Fibroblast of villous mesenchyme (primary cell): Measurements from ENCODE around the gene IQGAP2. TPM values are rescaled to one million over a fixed set of nuclear protein-coding genes. Genes with fewer than 3 reads are reported as not detected.

Source experiments
- DNase-seq: peaks from one replicate; pipeline ENCODE4 v3.0.0-alpha.2; 2010; ENCODE audit warnings: low read depth
- H3K4me3 ChIP-seq: 2 replicates; pipeline ENCODE4 v1.5.1; 2011; ENCODE audit warnings: low read depth, mild to moderate bottlenecking, low read length
- CTCF ChIP-seq: IDR thresholded peaks from 2 replicates; pipeline ENCODE4 v1.5.1; 2012; ENCODE audit warnings: low read depth, mild to moderate bottlenecking, low read length; ENCODE audit not compliant: insufficient read depth
- total RNA-seq: library from RNA; depleted of rRNA; stranded (reverse); fragments of >200 nt; gene quantifications from 2 replicates; pipeline ENCODE4 v1.2.3, GENCODE V29; 2012

IQGAP2 gene
- total RNA-seq, 1 donor: 2.6 TPM

- H3K4me3 ChIP-seq: no peak overlapping the region
- DNase-seq: no peak
Observed at GRCh38 chr5:76576450-76576849, 173.4 kb downstream of the IQGAP2 start.

GRCh38 chr5:76576996-76577395, 173.9 kb downstream of the IQGAP2 start:
- no peak overlapping the region for H3K4me3 ChIP-seq
- no peak for TF ChIP-seq CTCF
- DNase-seq: no peak

More at GRCh38 chr5:76576450-76576849, 173.4 kb downstream of the IQGAP2 start:
- TF ChIP-seq CTCF: no peak

GRCh38 chr5:76579166-76579937, 176.3 kb downstream of the IQGAP2 start:
- no peak overlapping the region for H3K4me3 ChIP-seq
- no peak for TF ChIP-seq CTCF
- peak; percentile 5 for DNase-seq

- H3K4me3 ChIP-seq: no peak overlapping the region
- no peak for DNase-seq
- TF ChIP-seq CTCF: no peak
Observed at GRCh38 chr5:76580981-76581380, 177.9 kb downstream of the IQGAP2 start.

GRCh38 chr5:76582230-76583162, 179.4 kb downstream of the IQGAP2 start:
- TF ChIP-seq CTCF: no peak
- H3K4me3 ChIP-seq: no peak overlapping the region
- DNase-seq: no peak

- peak; percentile 33 for DNase-seq
- peak; percentile 40 for TF ChIP-seq CTCF
- no peak overlapping the region for H3K4me3 ChIP-seq
Observed at GRCh38 chr5:76583163-76584047, 180.3 kb downstream of the IQGAP2 start.
